H1 (cell line): Measurements from ENCODE around the gene CDCA4. TPM values are rescaled to one million over a fixed set of nuclear protein-coding genes. Genes with fewer than 3 reads are reported as not detected.

Experiments used
- CTCF ChIA-PET: fragments of 300-600 bp; sonication (Branson Sonifier 250); formaldehyde crosslinking; loops from one replicate; lab custom pipeline; 2021; ENCODE audit not compliant: partially characterized antibody; lab: Charles Lee
- POLR2A ChIA-PET: fragments of 300-600 bp; sonication (Branson Sonifier 250); formaldehyde crosslinking; loops from one replicate; lab custom pipeline; 2021; ENCODE audit warnings: inconsistent platforms; ENCODE audit not compliant: partially characterized antibody; lab: Charles Lee
- DNase-seq, 2 experiments: peaks; one replicate each; pipeline versions ENCODE4 v3.0.0 to v3.0.0-alpha.2; 2010 to 2022; ENCODE audit warnings: low spot score in 2 of 2, low read depth in 1 of 2, mixed read lengths in 1 of 2
- FAIRE-seq: peaks from 2 replicates; lab custom pipeline; 2011; peaks lifted over from hg19 to GRCh38; lab: Jason Lieb, UNC
- H2AFZ ChIP-seq: 2 replicates; pipeline ENCODE4 v1.8.1; 2012; ENCODE audit warnings: low read length, inconsistent platforms
- H2AK5ac ChIP-seq: 2 replicates; pipeline ENCODE4 v1.6.1; 2013; ENCODE audit warnings: low read depth, low read length
- H2BK120ac ChIP-seq: replicated peaks from 2 replicates; pipeline ENCODE3; 2013; ENCODE audit warnings: low read depth, low read length, inconsistent platforms
- H2BK12ac ChIP-seq: 2 replicates; pipeline ENCODE4 v1.6.1; 2013; ENCODE audit warnings: low read depth, low read length
- H2BK15ac ChIP-seq: 2 replicates; pipeline ENCODE4 v1.6.1; 2013; ENCODE audit warnings: low read length
- H2BK20ac ChIP-seq: 2 replicates; pipeline ENCODE4 v1.6.1; 2013; ENCODE audit warnings: low read length
- H2BK5ac ChIP-seq: 2 replicates; pipeline ENCODE4 v1.6.1; 2013; ENCODE audit warnings: low read depth, low read length
- H3K14ac ChIP-seq: 2 replicates; pipeline ENCODE4 v1.6.1; 2013; ENCODE audit warnings: inconsistent platforms; ENCODE audit not compliant: insufficient read length
- H3K18ac ChIP-seq: 2 replicates; pipeline ENCODE4 v1.6.1; 2013; ENCODE audit warnings: low read length; ENCODE audit errors: extremely low read depth
- H3K23ac ChIP-seq: 2 replicates; pipeline ENCODE4 v1.6.1; 2013; ENCODE audit warnings: inconsistent platforms; ENCODE audit not compliant: insufficient read length
- H3K23me2 ChIP-seq: 2 replicates; pipeline ENCODE4 v1.6.1; 2013; ENCODE audit warnings: low read depth, low read length
- H3K27ac ChIP-seq: 2 replicates; pipeline ENCODE4 v1.6.1; 2011; ENCODE audit warnings: low read depth, low read length, inconsistent platforms
- H3K27me3 ChIP-seq, 4 experiments: replicated peaks in 1 of 4; 1 replicate in 1 of 4; 2 replicates in 3 of 4; pipeline versions ENCODE4 v1.6.1 to v1.8.1; 2011 to 2013; ENCODE audit warnings: low read length in 3 of 4, mild to moderate bottlenecking in 3 of 4, inconsistent platforms in 2 of 4, mixed read lengths in 2 of 4, moderate library complexity in 1 of 4; ENCODE audit not compliant: control insufficient read depth in 3 of 4, insufficient read depth in 3 of 4; ENCODE audit errors: extremely low read depth in 1 of 4
- H3K36me3 ChIP-seq, 4 experiments: 2 replicates each; pipeline versions ENCODE4 v1.6.1 to v1.8.1; 2011 to 2013; ENCODE audit warnings: mild to moderate bottlenecking in 4 of 4, low read length in 3 of 4, moderate library complexity in 2 of 4, control low read depth in 1 of 4, inconsistent platforms in 1 of 4; ENCODE audit not compliant: insufficient read depth in 4 of 4, control insufficient read depth in 2 of 4
- H3K4ac ChIP-seq: replicated peaks from 2 replicates; pipeline ENCODE3; 2013; ENCODE audit warnings: low read length, low read depth, mixed read lengths, inconsistent platforms; ENCODE audit not compliant: insufficient read length
- H3K4me1 ChIP-seq, 4 experiments: replicated peaks in 1 of 4; 1 replicate in 1 of 4; 2 replicates in 3 of 4; pipeline versions ENCODE4 v1.6.1 to v1.8.1; 2011 to 2013; ENCODE audit warnings: low read length in 3 of 4, inconsistent platforms in 2 of 4, mixed read lengths in 1 of 4; ENCODE audit not compliant: insufficient read depth in 4 of 4, control insufficient read depth in 3 of 4
- H3K4me2 ChIP-seq, 2 experiments: 2 replicates each; pipeline versions ENCODE4 v1.6.1 to v1.8.1; 2011 to 2013; ENCODE audit warnings: low read depth in 2 of 2, low read length in 2 of 2, control low read depth in 1 of 2, inconsistent platforms in 1 of 2, mild to moderate bottlenecking in 1 of 2; ENCODE audit not compliant: insufficient read depth in 1 of 2
- H3K4me3 ChIP-seq, 4 experiments: fragments of 200-600, 300-600 bp in 1 of 4; sonication (generic), shearing (Covaris generic), sonication (Bioruptor Twin) in 1 of 4; 2 replicates each; pipeline versions ENCODE4 v1.5.1 to v1.8.1; 2011 to 2016; ENCODE audit warnings: low read length in 4 of 4, low read depth in 3 of 4, control low read depth in 2 of 4, inconsistent platforms in 2 of 4, mild to moderate bottlenecking in 2 of 4, mixed read lengths in 1 of 4, moderate library complexity in 1 of 4; ENCODE audit not compliant: insufficient read depth in 2 of 4; ENCODE audit errors: extremely low read depth in 1 of 4
- H3K56ac ChIP-seq: replicated peaks from 2 replicates; pipeline ENCODE3; 2013; ENCODE audit warnings: low read depth, mild to moderate bottlenecking, mixed read lengths, low read length, inconsistent platforms; ENCODE audit not compliant: insufficient read length
- H3K79me1 ChIP-seq: 2 replicates; pipeline ENCODE4 v1.6.1; 2013; ENCODE audit warnings: low read depth, low read length, control low read depth
- H3K79me2 ChIP-seq, 2 experiments: 2 replicates each; pipeline versions ENCODE4 v1.6.1 to v1.8.1; 2012 to 2013; ENCODE audit warnings: low read length in 2 of 2, mild to moderate bottlenecking in 2 of 2, inconsistent platforms in 1 of 2; ENCODE audit not compliant: insufficient read depth in 2 of 2, control insufficient read depth in 1 of 2
- H3K9ac ChIP-seq, 4 experiments: replicated peaks in 1 of 4; 1 replicate in 1 of 4; 2 replicates in 3 of 4; pipeline versions ENCODE4 v1.6.1 to v1.8.1; 2011 to 2013; ENCODE audit warnings: low read depth in 3 of 4, low read length in 3 of 4, control low read depth in 2 of 4, mild to moderate bottlenecking in 2 of 4, moderate library complexity in 2 of 4, inconsistent platforms in 1 of 4; ENCODE audit errors: extremely low read depth in 1 of 4
- H3K9me3 ChIP-seq, 2 experiments: 2 replicates each; pipeline versions ENCODE4 v1.6.1 to v1.8.1; 2012 to 2013; ENCODE audit warnings: mild to moderate bottlenecking in 2 of 2, moderate library complexity in 2 of 2, control low read depth in 1 of 2, inconsistent platforms in 1 of 2, low read depth in 1 of 2, low read length in 1 of 2, mixed read lengths in 1 of 2; ENCODE audit not compliant: insufficient read depth in 2 of 2
- H4K20me1 ChIP-seq, 2 experiments: replicated peaks in 1 of 2; 2 replicates each; pipeline versions ENCODE3 to v1.8.1; 2011 to 2013; ENCODE audit warnings: inconsistent platforms in 2 of 2, low read length in 2 of 2, mild to moderate bottlenecking in 1 of 2; ENCODE audit not compliant: insufficient read depth in 2 of 2, control insufficient read depth in 1 of 2
- H4K5ac ChIP-seq: 2 replicates; pipeline ENCODE4 v1.6.1; 2013; ENCODE audit warnings: low read length, low read depth, mixed read lengths, inconsistent platforms; ENCODE audit not compliant: insufficient read length
- H4K8ac ChIP-seq: 2 replicates; pipeline ENCODE4 v1.8.0; 2013; ENCODE audit warnings: mild to moderate bottlenecking, moderate library complexity, low read length, inconsistent platforms; ENCODE audit not compliant: insufficient read depth; ENCODE audit errors: extremely low read depth
- H4K91ac ChIP-seq: replicated peaks from 2 replicates; pipeline ENCODE3; 2013; ENCODE audit warnings: low read length, mixed read lengths, inconsistent platforms; ENCODE audit not compliant: insufficient read length
- BRCA1 ChIP-seq: IDR thresholded peaks from 2 replicates; pipeline ENCODE4 v1.6.1; 2012; ENCODE audit warnings: low read depth, low read length, improper control_type of control experiment
- FOSL1 ChIP-seq: IDR thresholded peaks from 2 replicates; pipeline ENCODE4 v1.6.1; 2011; ENCODE audit warnings: mild to moderate bottlenecking, low read depth, low read length, moderate library complexity; ENCODE audit not compliant: insufficient read depth
- KDM4A ChIP-seq: IDR thresholded peaks from one replicate; pipeline ENCODE4 v1.7.1; 2012; ENCODE audit warnings: low read depth, mild to moderate bottlenecking, moderate library complexity, low read length, inconsistent platforms; ENCODE audit not compliant: severe bottlenecking
- RNF2 ChIP-seq: fragments of 200-900, 300-1000 bp; sonication (generic); IDR thresholded peaks from 2 replicates; pipeline ENCODE4 v1.7.1; 2016; ENCODE audit warnings: borderline replicate concordance, low read depth, mild to moderate bottlenecking, antibody characterized with exemption, low read length; ENCODE audit not compliant: poor library complexity, severe bottlenecking; ENCODE audit errors: missing control alignments
- TAF1 ChIP-seq: IDR thresholded peaks from 2 replicates; pipeline ENCODE4 v1.6.1; 2011; ENCODE audit warnings: mild to moderate bottlenecking, low read depth, low read length
- WGBS, 2 experiments: shearing (Covaris generic) in 1 of 2; methylation state at CpG; one replicate each; pipeline versions ENCODE4 v1.1.6 to v1.1.7; 2013 to 2015; ENCODE audit warnings: low lambda C conversion rate in 2 of 2, mixed read lengths in 2 of 2, inconsistent platforms in 1 of 2, low coverage in 1 of 2, missing lambda C conversion rate in 1 of 2; ENCODE audit not compliant: insufficient replicate concordance in 2 of 2, insufficient coverage in 1 of 2, insufficient read length in 1 of 2; ENCODE audit errors: extremely low coverage in 1 of 2, missing lambda C conversion rate in 1 of 2; 5-methylcytosine and 5-hydroxymethylcytosine counted together
- polyA plus RNA-seq, 7 experiments: library from polyadenylated mRNA; depleted of rRNA in 3 of 7; stranded (reverse) in 5 of 7; unstranded in 2 of 7; fragments of >200 nt in 5 of 7; fragments of 200-250 nt in 2 of 7; gene quantifications; 1 replicate in 5 of 7; 2 replicates in 1 of 7; 4 replicates in 1 of 7; pipeline versions ENCODE4 v1.2.1 to v1.2.3, GENCODE V29; 2011 to 2013; ENCODE audit warnings: missing spikeins in 2 of 7, mixed read lengths in 2 of 7
- total RNA-seq: library from RNA; stranded (reverse); fragmentation: NEBNext Ultra II Directional; extraction: Animal tissue kit (Norgen Biotek cat#: 25700); gene quantifications from 2 replicates; pipeline ENCODE4 v1.2.1, GENCODE V29; 2021

CDCA4 gene
- total and polyA plus RNA-seq, 2 of the 8 experiments (the other 6 are each of a cell fraction or from before 2014, with no cell fraction given): 49.9 to 62.4 TPM

DNA sequence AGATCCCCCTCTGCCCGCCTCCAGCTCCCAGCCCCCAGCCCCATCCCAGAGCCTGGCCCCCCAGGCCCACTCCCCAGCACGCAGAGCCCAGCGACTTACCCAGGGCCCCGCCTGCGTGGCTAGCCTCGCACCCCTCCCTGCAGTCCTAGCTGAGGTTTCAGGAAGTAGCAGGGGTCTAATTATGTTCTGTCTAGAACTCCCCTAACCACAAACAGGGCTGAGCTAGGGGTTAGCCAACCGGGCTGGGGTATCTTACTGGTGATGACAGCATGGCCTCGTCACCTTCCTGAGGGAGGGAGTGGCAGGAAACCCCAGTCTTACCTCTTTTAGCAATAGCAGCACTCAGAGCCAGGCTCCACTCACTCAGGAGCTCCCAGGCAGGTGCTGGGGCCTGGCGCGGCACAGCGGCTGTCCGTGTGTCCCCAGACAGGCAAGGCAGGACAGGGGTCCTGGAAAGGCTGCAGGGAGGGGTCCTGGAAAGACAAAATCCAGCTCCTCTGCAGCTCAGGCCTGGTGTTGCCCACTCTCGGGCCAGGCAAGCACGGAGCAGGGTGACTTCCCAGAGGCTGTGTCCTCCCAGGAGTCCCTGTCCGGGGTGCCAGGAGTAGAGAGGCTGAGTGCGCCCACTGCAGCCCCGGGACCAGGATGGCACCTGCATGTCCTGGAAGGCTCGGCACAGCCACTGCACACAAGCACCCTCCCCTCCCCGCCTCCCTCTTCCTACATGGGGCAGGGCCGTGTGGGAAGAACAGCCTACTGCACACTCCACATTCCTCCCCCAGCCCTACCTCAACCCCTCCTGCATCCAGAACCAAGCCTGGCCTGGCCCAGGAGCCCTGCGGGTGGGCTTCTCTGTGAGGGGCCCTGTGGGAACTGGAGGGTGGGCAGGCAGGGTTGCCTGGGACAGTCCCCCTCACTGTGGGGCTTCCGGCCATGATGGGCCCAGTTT is 44.7 kb upstream of the CDCA4 start, which contains the start of gene GPR132:
TSS of gene GPR132 (minus strand) at position 151 of the 949 bp plus-strand sequence. CDS start 10,010 bp downstream, outside the sequence.
- Histone ChIP-seq H2BK20ac (no peak within 1 kb of the TSS), H4K5ac (peak within 1 kb of the TSS; percentile 52), H3K4me2 (no peak within 1 kb of the TSS), H3K36me3 (no peaks in the 10 kb centered on the region), H3K4me3 (no peak within 1 kb of the TSS), H3K27me3 (no peaks in the 10 kb centered on the region; a peak in 1 of 7 replicates), H3K9ac (no peak within 1 kb of the TSS), H2BK5ac (no peak within 1 kb of the TSS), H3K79me2 (no peaks in the 10 kb centered on the region), H3K4ac (no peak within 1 kb of the TSS), H2AFZ (no peak within 1 kb of the TSS), H3K23me2 (no peaks in the 10 kb centered on the region), H2AK5ac (no peak within 1 kb of the TSS), H3K4me1 (no peaks in the 10 kb centered on the region; a peak in 2 of 7 replicates), H4K91ac (no peak within 1 kb of the TSS), H4K8ac (no peak within 1 kb of the TSS), H4K20me1 (peaks cover 0 to 1% of the 10 kb centered on the region in 2 experiments), H3K27ac (no peak within 1 kb of the TSS), H3K14ac (no peak within 1 kb of the TSS), H3K23ac (no peak within 1 kb of the TSS), H3K9me3 (no peaks in the 10 kb centered on the region), H2BK12ac (no peak within 1 kb of the TSS), H2BK15ac (no peak within 1 kb of the TSS), H3K18ac (no peak within 1 kb of the TSS; the same call in none of the 2 replicates), H2BK120ac (no peak within 1 kb of the TSS), H3K79me1 (no peaks in the 10 kb centered on the region), H3K56ac (no peak within 1 kb of the TSS)
- TF ChIP-seq BRCA1 (no peak), RNF2 (no peak), FOSL1 (no peak), TAF1 (no peak), KDM4A (no peak)
- FAIRE-seq: no peak
- DNase-seq: no peak
- 84% methylated on average over 19 of the region's 22 CpGs; no CpG with 5 or more reads in 1 of the 2 experiments for WGBS, 2 experiments
- ChIA-PET CTCF (interaction anchor here (0.9 to 2.4 kb wide), 7 partner anchors 7 to 138 kb away, joined by 3 to 7 read pairs (median 3); no protein-coding TSS in a partner anchor), POLR2A (interaction anchor here (1.7 kb wide), 1 partner anchor 10 kb away, joined by 4 read pairs; no protein-coding TSS in a partner anchor)
